ENCODE data around the gene C7orf57.

DNA sequence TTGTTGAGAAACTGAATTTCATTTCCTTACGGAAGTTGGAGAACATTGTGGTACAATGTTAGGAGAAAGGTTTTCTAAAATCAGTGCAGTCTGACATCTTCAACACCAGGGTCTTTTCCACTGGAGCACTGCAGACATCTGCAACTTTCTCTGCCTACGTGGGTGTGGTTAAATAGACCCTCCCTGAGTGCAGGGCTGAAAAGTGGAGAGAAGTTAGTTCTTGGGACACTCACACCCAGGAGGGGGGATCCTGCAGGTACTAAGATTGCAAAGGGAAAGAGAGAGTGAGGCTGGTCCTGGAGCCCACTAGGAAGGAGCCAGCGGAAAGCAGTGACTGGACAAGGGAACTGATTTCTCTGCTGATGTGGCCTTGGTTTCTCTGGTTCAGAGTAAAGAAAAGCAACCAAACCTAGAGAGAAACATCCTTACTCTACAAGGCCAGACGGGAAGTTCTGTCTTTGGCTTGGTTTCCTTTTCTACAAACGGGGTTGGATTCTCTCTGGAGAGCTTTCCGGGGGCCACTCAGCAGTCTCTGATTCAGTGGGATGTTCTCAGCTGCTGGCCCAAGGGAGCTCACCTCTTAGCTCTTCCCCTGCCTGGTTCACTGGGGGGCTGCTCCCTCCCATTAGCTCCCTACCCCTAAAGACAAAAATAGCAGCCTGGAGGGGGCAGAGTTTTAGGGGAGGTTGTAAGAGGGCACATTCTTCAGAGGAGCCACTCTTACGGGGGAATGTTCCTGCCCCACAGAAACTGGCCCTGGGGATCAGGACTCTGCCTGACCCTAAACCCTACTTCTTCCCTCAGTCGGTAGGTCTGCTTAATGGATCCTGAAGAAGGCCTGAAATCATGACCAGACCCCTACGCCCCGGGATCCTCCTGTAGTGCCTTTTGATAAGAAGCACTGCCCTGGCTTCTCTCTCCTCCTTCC, 56.4 kb downstream of the C7orf57 start:
- TF ChIP-seq POLR2AphosphoS5 (IDR thresholded peaks at IDR 0.05; ENCODE audit: low read depth, low read length) (no peak; the same call in 1 of the 2 replicates), JUND (IDR thresholded peaks at IDR 0.05) (no peak), EGR1 (IDR thresholded peaks at IDR 0.05; ENCODE audit: low read depth) (no peak), ZNF274 (IDR thresholded peaks at IDR 0.05; ENCODE audit: low read depth, low read length) (no peak), RAD21 (IDR thresholded peaks at IDR 0.05; ENCODE audit: low read depth) (no peak), EZH2 (IDR thresholded peaks at IDR 0.05) (no peak), POLR2A (IDR thresholded peaks at IDR 0.05; ENCODE audit: borderline replicate concordance, extremely low read depth, insufficient read depth, insufficient read length) (no peak), FOSL1 (IDR thresholded peaks at IDR 0.05; ENCODE audit: low read depth) (no peak)
- TF ChIP-seq, protein P1, sequence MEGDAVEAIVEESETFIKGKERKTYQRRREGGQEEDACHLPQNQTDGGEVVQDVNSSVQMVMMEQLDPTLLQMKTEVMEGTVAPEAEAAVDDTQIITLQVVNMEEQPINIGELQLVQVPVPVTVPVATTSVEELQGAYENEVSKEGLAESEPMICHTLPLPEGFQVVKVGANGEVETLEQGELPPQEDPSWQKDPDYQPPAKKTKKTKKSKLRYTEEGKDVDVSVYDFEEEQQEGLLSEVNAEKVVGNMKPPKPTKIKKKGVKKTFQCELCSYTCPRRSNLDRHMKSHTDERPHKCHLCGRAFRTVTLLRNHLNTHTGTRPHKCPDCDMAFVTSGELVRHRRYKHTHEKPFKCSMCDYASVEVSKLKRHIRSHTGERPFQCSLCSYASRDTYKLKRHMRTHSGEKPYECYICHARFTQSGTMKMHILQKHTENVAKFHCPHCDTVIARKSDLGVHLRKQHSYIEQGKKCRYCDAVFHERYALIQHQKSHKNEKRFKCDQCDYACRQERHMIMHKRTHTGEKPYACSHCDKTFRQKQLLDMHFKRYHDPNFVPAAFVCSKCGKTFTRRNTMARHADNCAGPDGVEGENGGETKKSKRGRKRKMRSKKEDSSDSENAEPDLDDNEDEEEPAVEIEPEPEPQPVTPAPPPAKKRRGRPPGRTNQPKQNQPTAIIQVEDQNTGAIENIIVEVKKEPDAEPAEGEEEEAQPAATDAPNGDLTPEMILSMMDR (IDR thresholded peaks at IDR 0.05 in 2 of 3, conservative IDR thresholded peaks at IDR 0.05 in 1 of 3; ENCODE audit: borderline replicate concordance in 1 of 3, insufficient read depth in 1 of 3, low read depth in 2 of 3, low read length in 2 of 3) = no peak
- TF ChIP-seq, protein P2, sequence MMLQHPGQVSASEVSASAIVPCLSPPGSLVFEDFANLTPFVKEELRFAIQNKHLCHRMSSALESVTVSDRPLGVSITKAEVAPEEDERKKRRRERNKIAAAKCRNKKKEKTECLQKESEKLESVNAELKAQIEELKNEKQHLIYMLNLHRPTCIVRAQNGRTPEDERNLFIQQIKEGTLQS (IDR thresholded peaks at IDR 0.05) = no peak

Measured in HCT116 (cell line).